Measurements from ENCODE around the gene CDK17.

DNA sequence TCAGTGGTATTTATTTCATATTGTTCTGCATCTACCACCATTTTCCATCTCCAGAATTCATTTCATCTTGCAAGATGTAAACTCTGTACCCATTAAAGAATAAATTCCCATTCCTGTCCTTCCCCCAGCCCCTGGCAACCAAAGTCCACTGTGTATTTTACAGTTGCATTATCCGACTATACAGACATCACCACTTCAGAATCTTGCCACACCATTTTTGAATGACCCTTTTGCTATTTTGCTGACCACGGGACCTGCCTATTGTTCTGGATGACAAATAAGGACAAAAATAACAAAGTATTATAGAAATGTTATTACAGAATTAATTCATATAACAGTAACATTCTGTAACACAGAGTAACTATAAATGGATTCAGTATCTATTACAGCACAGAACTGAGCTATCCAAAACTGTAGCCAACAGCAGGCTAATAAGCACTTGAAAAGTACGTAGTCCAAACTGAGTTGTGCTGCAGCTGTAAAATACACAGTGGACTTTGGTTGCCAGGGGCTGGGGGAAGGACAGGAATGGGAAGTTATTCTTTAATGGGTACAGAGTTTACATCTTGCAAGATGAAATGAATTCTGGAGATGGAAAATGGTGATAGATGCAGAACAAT, 61.3 kb downstream of the CDK17 start:
- TF ChIP-seq, protein P1, sequence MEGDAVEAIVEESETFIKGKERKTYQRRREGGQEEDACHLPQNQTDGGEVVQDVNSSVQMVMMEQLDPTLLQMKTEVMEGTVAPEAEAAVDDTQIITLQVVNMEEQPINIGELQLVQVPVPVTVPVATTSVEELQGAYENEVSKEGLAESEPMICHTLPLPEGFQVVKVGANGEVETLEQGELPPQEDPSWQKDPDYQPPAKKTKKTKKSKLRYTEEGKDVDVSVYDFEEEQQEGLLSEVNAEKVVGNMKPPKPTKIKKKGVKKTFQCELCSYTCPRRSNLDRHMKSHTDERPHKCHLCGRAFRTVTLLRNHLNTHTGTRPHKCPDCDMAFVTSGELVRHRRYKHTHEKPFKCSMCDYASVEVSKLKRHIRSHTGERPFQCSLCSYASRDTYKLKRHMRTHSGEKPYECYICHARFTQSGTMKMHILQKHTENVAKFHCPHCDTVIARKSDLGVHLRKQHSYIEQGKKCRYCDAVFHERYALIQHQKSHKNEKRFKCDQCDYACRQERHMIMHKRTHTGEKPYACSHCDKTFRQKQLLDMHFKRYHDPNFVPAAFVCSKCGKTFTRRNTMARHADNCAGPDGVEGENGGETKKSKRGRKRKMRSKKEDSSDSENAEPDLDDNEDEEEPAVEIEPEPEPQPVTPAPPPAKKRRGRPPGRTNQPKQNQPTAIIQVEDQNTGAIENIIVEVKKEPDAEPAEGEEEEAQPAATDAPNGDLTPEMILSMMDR (IDR thresholded peaks at IDR 0.05), result no peak
- no peak for TF ChIP-seq POLR2A (IDR thresholded peaks at IDR 0.05)

All from thyroid gland (tissue), 4 donors.